ENCODE results near the gene GCGR.

GCGR gene

DNA sequence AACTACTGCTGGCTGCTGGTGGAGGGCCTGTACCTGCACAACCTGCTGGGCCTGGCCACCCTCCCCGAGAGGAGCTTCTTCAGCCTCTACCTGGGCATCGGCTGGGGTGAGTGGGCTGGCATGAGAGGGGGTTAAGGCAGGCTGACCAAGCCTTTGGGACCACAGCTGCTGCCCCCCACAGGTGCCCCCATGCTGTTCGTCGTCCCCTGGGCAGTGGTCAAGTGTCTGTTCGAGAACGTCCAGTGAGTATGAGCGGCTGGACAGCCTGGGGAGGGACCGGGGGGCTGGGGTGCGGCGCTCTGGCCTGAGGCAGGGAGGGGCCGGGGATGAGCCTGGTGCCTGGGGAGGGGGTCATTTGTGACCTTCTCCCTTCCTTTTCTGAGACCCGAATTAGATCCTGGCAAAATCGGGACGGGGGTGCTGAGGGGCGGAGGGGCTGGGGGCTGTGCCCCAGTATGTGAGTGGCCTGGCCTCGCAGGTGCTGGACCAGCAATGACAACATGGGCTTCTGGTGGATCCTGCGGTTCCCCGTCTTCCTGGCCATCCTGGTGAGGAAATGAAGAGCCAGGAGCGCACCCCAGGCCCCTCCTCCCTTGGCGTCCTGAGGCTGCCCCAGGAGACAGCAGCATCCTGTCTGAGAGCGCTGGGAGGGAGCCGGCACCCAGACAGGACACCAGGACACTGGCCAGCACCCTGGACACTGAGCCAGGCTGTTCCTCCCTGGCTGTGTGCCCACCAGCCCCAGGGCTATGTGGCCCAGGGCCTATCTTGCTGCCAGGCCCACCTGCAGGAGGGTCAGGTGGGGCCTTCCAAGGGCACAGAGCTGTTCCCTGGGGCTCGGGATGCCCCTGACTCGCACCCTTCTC lies 8.0 kb downstream of the GCGR start:
- DNase-seq (no peak), ATAC-seq (no peak)

DNA sequence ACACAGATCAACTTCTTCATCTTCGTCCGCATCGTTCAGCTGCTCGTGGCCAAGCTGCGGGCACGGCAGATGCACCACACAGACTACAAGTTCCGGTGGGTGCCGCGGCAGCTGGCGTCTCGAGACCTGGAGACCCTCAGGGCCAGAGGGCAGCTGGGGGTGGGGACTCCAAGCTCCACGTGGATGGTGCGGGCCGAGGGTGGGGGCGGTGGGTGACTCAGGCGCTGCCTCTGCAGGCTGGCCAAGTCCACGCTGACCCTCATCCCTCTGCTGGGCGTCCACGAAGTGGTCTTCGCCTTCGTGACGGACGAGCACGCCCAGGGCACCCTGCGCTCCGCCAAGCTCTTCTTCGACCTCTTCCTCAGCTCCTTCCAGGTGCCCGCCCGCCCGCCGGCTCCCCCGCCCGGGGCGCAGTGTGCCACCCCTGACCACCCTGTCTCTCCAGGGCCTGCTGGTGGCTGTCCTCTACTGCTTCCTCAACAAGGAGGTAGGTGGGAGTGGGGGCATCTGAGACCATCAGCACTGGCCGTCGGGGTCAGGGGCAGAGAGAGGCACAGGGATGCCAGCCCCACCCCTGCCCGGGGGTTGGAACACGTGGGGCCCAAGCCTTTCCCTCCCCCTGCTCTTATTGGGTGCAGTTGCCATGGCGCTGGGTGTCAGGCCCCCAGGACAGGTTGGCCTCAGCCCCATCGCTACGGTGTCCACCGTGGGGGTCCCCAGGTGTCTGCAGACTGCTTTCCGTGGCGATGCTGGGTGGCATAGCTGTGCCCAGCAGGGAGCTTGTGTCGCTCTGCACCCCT lies 8.8 kb downstream of the GCGR start:
- DNase-seq (no peak), ATAC-seq (no peak)

DNA sequence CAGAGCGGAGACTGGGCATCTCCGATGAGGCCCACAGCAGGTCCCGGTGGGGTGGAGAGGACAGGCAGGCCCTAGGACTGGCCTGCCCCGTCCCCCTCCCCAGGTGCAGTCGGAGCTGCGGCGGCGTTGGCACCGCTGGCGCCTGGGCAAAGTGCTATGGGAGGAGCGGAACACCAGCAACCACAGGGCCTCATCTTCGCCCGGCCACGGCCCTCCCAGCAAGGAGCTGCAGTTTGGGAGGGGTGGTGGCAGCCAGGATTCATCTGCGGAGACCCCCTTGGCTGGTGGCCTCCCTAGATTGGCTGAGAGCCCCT lies 9.4 kb downstream of the GCGR start:
- no peak for DNase-seq
- no peak for ATAC-seq

DNA sequence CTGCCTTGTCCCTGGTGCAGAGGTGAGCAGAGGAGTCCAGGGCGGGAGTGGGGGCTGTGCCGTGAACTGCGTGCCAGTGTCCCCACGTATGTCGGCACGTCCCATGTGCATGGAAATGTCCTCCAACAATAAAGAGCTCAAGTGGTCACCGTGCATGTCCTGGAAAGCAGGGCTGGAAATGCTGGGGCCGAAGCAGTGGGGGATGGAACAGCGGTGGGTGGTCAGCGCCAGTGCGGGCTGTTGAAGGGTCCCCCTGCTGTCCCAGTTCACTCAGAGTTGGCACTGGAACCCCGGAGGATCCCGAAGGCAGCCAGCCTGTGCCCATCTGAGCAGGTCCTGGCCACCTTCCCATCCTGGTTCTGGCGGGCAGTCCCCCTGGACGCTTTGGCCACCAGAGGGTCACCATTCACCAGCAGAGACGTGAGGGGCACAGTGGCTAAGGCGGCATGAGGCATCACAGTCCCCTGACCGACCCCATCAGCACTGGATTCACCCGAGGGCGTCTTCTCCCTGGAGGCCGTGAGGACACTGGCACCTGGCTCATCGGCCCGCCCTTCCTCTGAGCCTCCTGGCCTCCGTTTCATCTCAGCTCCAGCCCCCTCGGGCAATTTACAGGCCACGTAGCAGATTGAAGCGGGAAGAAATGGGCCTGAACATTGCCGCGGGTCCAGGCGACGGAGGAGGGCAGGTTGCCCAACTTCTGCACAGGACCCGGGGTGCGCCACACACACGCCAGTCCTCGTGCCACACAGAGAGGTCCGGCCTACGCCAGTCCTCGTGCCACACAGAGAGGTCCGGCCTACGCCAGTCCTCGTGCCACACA lies 10.1 kb downstream of the GCGR start:
- DNase-seq: no peak

DNA sequence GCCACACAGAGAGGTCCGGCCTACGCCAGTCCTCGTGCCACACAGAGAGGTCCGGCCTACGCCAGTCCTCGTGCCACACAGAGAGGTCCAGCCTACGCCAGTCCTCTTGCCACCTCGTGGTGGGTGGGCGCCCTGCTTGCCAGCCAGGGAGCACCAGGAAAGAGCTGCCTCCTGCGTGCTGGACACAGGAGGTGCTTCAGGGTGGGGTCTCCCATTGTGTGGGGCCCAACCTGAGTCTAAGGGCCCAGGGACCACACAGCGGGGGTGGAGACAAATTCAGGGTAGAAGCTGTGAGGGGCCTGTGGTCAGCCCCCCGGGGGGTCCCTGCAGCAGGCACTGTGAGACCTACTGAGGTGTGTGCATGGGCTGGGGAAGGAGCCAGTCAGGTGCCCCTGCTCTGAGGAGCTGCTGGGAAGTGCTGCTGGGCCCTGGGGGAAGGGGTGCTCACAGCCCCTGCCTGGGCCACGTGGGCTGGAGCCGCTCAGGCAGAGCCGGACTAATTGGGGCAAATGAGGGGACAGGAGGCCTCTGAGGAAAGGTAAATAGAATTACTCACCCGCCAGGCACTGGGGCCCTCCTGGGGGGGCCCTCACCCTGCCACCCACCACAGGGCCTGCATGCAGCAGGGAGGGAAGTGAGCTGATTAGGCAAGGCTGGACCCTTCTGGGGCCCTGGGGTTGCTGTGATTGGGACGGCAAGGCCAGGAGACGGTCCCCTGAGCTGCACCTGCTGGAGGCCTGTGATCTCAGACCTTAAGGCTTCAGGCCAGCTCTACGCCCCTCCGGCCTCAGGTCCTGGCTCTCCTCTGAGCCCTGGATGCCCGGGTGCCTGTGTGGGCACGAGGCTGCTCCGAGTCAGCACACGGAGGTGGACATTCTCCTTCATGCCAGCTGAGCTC lies 11.0 kb downstream of the GCGR start:
- no peak for DNase-seq
- no peak for ATAC-seq

More for the DNA sequence above, 10.1 kb downstream of the GCGR start:
- ATAC-seq: no peak

DNA sequence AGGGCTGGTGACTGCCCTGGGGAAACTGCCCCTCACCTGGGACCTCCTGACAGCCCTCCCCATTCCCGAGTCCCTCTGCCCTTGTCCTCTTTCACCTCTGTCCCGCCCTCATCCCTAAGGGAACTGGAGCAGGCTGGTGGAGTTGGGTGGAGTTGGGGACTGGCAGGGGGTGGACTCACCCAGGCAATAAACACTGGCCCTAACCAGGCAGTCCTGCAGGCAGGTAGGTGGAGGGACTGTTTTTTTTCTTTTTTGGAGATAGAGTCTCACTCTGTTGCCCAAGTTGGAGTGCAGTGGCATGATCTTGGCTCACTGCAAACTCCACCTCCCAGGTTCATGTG lies 11.7 kb downstream of the GCGR start:
- DNase-seq (no peak), ATAC-seq (no peak)

DNA sequence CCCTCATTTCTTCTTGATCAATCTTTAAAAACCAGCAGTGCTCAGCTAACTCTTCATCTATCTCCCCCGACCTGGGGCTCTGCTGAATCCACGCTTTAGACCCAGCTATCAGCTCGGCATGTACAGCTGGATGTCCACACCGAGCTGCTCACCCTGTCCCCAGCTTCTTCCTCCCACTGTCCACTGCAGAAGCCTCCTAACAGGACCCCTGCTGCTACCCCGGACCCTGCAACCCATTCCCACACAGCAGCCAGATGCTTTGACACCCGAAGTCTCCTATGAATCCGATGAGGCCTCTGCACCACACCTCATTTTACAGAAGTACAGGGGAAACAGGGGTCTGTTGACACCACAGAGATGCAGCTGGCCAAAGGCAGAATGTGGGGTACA lies 13.8 kb downstream of the GCGR start:
- DNase-seq: no peak
- ATAC-seq: no peak

DNA sequence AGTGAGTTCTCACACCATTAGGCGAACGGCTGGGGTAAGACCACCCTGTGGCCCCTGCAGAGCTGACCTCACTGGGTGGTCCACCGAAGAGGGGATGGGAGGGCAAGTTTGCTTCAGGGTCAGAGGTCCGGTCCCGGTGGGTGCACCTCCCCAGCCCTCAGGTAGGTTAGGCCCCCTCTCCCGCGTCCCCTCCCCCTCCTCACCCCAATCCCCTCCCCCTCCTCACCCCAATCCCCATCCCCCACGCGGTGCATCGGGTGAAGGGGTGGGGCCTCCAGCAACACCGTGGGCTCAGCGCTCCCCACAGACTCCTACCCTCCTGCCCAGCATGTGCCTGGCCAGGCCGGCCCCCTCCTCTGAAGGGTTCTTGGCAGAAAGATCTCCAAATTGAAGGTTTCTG lies 15.8 kb downstream of the GCGR start:
- ATAC-seq (no peak), DNase-seq (no peak)

DNA sequence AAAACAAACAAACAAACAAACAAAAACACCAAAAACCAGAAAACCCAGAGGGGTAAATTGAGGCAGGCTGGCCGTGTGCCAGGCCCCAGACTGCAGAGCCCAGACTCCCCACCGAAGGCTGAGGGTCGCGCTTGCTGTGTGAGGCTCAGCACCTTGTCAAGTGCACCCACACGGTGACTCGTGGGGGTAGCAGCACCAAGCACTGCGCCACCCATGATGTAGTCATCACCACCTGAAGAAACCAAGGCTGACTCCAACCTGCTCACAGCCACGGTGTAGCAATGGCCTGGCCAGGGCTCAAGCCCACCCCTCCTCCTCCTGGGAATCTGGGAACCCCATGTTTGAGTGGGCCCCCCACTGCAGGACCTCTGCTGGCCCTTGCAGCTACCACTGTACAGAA lies 17.2 kb downstream of the GCGR start:
- ATAC-seq (peak; percentile 20), DNase-seq (no peak)

DNA sequence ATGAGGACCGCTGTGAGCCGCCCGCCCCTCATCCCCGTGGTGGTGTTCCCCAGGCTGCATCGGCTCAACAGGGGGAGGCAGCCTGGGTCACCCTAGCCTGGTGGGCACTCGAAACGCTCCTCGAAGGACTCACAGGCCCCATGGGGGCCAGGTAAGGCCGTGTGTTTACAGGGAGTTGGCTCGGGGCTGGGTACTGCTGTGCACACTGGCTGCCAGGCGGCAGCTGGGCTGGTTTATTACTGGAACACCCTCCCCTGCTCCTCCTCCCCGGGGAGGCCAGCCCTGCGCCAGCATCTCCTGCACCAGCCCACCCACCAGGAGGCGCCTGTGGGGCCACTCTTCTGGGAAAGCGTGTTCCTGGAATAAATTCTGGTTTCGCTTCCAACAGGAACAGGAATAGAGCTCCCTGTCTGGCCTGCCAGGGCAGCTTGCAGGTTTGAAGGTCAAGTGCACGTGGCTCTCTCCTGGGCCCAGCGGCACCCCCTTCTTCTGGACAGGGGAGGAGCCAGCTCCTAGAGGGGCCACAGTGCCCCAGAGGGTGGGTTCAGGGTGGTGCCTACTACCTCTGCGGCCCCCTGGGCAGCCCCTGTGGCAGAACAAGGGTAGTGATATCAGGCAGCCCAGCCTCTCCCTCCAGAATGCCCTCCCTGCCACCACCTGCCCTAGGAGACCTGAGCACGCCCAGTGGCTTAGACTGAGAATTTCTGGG lies 17.8 kb downstream of the GCGR start:
- ATAC-seq: peak; percentile 33
- DNase-seq: peak; percentile 37

DNA sequence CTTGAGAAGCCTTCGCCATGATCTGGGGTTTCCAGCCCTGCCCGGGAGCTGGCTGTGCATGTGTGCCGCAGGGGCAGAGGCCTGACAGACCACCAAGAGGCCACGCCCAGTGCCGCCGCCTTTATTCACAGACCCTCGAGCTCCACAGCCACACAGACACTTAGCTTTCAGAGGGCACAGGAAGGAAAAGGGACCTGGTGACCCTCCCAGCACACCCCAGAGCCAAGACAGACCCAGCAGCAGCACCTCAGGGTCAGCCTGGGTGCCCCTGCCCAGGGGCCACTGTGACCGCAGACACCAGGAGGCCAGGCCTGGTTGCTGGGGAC lies 18.3 kb downstream of the GCGR start:
- ATAC-seq: no peak
- no peak for DNase-seq

DNA sequence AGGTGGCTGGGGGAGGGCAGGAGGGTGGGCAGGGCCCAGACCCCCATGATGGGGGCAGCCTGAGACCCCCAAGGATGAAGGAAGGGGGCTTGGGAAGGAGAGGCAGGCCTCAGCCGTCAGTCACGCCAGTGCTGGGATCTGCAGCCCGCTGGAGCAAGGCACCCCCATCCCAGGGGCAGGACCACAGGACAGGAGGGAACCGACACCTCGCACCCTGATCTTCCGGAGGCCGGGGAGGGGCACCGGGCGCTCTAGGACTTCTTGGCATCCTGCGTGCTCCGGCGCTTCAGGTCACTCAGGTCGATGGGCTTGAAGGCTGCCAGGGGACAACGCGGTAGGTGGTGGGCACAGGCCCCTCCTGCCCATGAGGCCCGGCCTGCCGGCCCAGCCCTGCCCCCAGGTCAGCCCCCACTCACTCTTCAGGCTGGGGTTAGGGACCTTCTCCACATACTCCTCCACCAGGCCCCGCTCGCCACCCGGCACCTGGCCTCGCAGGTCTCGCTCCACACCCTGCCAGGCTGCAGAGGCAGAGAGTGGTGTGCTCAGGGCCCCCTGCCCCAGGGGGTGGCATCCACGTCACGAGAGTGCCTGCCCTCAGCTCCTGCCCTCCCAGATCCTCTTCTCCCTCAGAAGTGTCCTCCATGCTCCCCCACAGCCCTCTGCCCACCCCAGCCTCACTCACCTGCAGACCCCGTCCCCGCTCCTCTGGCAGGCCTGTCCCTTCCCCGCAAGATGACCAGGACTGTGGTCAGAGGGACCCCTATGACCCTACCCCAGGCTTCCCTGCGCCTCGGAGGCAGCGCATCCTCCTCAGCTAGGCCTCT lies 19.3 kb downstream of the GCGR start:
- no peak for DNase-seq
- no peak for ATAC-seq

DNA sequence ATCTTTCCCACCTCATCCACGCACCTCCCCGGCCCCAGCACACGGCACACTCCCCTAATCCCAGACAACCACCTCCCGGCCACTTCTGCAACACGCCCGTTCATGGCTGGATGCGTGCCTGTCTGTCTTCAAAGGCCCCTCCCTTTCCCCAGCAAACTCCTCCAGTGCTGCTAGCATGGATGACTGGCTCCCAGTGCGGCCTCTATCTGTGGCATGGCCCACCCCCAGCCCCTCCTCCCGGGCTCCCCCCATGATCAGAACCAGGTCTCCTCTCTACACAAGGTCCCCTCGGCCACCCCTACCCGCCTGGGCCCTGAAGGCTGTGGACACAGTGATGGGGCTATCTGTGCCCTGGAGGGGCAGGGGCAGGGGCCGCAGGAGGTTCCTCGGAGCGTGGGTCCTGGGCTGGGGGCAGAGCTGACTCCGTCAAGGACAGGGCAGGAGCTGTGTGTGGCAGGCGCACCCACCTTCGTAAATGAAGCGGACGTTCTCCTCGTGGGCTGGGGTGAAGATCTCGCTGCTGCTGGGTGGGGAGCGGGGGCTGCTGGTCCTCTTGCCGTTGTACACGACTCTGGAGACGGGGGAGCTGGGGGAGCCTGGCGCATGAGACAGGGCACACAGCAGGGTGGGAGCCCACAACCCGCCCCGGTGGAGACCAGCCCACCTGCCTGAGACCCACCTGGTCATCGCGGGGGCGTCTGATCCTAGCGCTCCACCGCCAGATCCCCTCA lies 20.0 kb downstream of the GCGR start:
- DNase-seq: no peak
- no peak for ATAC-seq

DNA sequence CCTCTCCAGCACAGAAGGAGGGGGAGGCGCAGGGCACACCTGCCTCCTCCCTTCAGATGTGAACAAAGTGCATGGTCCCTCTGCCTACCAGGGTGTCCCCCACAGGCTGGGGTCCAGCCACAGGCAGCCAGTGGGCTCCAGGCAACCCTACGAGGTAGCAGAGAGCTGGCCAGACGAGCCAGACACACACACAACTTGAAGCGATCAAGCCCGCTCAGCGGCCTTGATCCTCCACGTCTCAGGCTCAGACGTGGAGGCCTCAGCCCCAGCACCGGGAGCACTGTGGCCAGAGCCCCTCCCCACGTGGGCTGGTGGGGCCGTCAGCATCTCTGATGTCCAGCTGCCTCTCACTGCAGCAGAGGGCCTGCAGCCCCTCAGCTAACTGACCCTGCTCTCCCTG lies 20.6 kb downstream of the GCGR start:
- DNase-seq (no peak), ATAC-seq (no peak)

DNA sequence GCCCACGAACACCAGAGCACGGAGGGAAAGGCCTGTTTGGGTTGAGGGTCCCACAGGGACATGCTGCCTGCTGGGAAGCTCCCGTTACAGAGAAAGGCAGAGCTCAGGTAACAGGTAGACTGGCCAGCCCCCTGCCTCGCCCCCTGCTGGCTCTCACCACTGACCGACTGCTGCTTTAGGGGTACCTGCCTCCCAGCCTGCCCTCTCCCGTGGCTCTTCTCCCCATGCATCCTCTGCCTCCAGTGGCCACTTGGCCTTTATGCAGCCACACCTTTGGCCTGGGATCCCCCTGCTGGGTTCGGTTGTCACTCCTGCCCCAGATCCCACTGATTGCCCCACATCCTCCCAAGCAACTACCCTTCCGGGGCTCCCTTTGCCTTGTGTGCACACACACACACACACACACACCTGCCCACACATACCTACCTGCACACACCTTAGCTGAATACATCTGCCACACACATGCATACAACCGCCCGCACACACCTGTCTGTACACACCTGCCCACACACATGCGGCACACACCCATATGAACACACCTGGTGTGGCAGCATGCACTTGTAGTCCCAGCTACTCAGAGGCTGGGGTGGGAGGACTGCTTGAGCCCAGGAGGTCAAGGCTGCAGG lies 22.0 kb downstream of the GCGR start:
- ATAC-seq (no peak), DNase-seq (no peak)

DNA sequence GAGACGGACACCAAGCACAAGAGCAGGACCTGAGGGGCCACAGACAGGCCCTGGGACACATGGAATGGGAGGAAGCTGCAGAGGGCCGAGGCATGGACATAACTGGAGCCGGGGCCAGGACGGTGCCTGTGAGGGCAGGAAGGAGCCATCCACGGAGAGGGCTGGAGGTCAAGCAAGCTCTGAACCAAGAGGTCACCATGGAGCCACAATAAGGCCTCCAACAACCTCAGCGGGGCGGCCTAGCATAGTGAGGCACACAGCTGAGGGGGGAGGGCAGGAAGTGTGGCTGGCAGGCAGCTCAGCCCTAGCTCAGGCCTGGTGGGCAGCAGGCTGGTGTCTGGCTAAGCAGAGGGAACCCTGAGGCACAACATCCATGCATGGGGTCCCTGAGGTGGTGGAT lies 24.7 kb downstream of the GCGR start:
- no peak for ATAC-seq

DNA sequence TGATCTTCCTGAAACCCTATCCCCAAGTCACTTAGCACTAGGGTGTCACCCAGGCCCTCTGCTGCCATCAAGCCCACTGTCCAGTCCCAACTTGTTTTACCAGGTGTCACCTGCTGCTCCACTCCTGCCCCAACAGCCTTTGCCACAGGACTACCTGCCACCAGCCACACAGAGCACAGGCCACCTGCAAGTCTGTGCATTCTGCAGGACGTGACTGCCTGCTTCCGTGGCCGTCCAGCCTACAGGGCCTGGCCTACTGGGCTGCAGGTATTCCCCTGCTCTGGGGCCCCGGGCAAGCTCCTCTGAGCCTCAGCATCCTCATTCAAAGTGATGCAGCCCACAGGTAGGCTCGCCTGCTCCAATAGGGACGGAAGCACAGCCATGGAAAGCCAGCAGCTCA lies 25.9 kb downstream of the GCGR start:
- ATAC-seq (no peak), DNase-seq (no peak)

More for the DNA sequence above, 24.7 kb downstream of the GCGR start:
- no peak for DNase-seq

DNA sequence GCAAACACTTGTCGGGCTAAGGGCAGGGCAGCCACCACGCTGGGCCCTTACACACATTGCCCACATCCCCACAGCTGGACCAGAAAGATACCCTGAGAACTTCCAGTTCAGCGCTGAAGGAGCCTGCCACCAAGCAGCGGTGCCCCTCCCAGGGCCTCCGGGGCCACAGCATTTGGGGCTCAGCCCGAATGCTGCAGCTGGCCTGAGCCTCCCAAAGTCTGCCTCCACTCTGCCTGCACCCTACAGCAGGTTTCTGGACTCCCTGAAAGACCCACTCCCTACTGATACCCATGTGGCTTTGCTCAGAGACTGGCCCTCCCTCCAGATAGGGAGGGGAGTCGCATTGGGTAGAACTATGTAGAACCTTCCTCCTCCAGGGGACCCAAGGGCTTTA lies 27.6 kb downstream of the GCGR start:
- DNase-seq (peak; percentile 25), ATAC-seq (no peak)

DNA sequence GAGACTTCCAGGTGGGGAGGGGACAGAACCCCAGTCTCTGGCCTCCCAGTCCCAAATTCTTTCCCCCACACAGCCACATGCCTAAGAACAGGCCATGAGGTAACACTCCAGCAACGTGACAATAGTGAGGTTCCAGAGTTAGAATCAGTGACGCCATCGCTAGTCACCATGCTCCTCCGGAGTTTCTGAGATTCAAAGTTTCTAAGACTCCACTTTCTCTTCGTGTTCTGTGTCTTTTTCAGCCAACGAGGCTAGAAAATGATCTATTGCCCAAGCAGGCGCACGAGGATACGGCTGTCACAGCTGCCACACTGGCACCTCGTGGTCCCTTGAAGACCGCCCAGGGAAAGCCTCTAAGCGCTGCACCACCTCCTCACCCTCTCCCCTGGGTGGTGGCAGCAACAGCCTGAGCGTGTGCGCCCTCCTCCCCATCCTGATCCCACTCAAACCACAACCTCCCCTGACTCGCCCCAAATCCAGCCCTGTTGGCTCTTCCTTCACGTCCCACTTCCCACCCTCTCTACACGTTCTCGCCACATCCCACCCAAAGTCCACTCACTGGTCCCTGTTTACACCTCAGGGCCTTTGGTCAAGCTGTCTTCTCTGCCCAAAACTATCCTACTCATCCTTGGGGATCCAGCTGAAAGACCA lies 28.1 kb downstream of the GCGR start:
- DNase-seq: peak; percentile 64

More for the DNA sequence above, 28.1 kb downstream of the GCGR start:
- peak; percentile 34 for ATAC-seq

Data from stimulated activated naive CD8-positive, alpha-beta T cell treated with anti-CD3 and anti-CD28 coated beads, Interleukin-15, Interleukin-2, amounts not matched to agents 100 U/mL and 50 U/mL, for 24 hours (primary cell).